ENCODE measurements around the gene ZNF687.

ZNF687 gene

DNA sequence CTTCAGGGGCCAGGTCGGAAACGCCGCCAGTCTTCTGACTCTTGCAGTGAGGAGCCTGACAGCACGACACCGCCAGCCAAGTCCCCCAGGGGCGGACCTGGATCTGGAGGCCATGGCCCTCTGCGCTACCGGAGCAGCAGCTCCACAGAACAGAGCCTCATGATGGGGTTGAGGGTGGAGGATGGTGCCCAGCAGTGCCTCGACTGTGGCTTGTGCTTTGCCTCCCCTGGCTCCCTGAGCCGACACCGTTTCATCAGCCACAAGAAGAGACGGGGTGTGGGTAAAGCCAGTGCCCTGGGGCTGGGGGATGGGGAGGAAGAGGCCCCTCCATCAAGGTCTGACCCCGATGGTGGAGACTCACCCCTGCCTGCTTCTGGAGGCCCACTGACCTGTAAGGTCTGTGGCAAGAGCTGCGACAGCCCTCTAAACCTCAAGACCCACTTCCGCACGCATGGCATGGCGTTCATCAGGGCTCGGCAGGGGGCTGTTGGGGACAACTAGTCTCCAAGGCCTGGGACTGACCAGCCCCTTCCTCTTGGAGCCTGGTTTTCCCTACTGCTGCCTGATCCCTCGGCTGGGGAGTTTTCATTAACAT lies 8.7 kb downstream of the ZNF687 start:
- no peak for TF ChIP-seq ZFP30 (CRISPR knock-in tag; IDR thresholded peaks at IDR 0.05)
- TF ChIP-seq ZFP3 (CRISPR knock-in tag; IDR thresholded peaks at IDR 0.05), result no peak
- TF ChIP-seq ZC3H10 (CRISPR knock-in tag; IDR thresholded peaks at IDR 0.05), result no peak
- no peak for TF ChIP-seq OSR1 (CRISPR knock-in tag; IDR thresholded peaks at IDR 0.05)
- no peak for TF ChIP-seq TCF4 (CRISPR knock-in tag; IDR thresholded peaks at IDR 0.05; ENCODE audit: borderline replicate concordance)
- TF ChIP-seq BACH2 (CRISPR knock-in tag; IDR thresholded peaks at IDR 0.05; ENCODE audit: borderline replicate concordance), result no peak
- TF ChIP-seq ISL1 (CRISPR knock-in tag; IDR thresholded peaks at IDR 0.05), result no peak
- no peak for TF ChIP-seq ARNTL (CRISPR knock-in tag; IDR thresholded peaks at IDR 0.05; ENCODE audit: borderline replicate concordance, low read depth)
- TF ChIP-seq, protein P1, sequence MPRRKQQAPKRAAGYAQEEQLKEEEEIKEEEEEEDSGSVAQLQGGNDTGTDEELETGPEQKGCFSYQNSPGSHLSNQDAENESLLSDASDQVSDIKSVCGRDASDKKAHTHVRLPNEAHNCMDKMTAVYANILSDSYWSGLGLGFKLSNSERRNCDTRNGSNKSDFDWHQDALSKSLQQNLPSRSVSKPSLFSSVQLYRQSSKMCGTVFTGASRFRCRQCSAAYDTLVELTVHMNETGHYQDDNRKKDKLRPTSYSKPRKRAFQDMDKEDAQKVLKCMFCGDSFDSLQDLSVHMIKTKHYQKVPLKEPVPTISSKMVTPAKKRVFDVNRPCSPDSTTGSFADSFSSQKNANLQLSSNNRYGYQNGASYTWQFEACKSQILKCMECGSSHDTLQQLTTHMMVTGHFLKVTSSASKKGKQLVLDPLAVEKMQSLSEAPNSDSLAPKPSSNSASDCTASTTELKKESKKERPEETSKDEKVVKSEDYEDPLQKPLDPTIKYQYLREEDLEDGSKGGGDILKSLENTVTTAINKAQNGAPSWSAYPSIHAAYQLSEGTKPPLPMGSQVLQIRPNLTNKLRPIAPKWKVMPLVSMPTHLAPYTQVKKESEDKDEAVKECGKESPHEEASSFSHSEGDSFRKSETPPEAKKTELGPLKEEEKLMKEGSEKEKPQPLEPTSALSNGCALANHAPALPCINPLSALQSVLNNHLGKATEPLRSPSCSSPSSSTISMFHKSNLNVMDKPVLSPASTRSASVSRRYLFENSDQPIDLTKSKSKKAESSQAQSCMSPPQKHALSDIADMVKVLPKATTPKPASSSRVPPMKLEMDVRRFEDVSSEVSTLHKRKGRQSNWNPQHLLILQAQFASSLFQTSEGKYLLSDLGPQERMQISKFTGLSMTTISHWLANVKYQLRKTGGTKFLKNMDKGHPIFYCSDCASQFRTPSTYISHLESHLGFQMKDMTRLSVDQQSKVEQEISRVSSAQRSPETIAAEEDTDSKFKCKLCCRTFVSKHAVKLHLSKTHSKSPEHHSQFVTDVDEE (CRISPR knock-in tag; IDR thresholded peaks at IDR 0.05), result no peak
- TF ChIP-seq, protein P2, sequence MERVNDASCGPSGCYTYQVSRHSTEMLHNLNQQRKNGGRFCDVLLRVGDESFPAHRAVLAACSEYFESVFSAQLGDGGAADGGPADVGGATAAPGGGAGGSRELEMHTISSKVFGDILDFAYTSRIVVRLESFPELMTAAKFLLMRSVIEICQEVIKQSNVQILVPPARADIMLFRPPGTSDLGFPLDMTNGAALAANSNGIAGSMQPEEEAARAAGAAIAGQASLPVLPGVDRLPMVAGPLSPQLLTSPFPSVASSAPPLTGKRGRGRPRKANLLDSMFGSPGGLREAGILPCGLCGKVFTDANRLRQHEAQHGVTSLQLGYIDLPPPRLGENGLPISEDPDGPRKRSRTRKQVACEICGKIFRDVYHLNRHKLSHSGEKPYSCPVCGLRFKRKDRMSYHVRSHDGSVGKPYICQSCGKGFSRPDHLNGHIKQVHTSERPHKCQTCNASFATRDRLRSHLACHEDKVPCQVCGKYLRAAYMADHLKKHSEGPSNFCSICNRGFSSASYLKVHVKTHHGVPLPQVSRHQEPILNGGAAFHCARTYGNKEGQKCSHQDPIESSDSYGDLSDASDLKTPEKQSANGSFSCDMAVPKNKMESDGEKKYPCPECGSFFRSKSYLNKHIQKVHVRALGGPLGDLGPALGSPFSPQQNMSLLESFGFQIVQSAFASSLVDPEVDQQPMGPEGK (CRISPR knock-in tag; IDR thresholded peaks at IDR 0.05; ENCODE audit: borderline replicate concordance), result no peak
- no peak for ATAC-seq

DNA sequence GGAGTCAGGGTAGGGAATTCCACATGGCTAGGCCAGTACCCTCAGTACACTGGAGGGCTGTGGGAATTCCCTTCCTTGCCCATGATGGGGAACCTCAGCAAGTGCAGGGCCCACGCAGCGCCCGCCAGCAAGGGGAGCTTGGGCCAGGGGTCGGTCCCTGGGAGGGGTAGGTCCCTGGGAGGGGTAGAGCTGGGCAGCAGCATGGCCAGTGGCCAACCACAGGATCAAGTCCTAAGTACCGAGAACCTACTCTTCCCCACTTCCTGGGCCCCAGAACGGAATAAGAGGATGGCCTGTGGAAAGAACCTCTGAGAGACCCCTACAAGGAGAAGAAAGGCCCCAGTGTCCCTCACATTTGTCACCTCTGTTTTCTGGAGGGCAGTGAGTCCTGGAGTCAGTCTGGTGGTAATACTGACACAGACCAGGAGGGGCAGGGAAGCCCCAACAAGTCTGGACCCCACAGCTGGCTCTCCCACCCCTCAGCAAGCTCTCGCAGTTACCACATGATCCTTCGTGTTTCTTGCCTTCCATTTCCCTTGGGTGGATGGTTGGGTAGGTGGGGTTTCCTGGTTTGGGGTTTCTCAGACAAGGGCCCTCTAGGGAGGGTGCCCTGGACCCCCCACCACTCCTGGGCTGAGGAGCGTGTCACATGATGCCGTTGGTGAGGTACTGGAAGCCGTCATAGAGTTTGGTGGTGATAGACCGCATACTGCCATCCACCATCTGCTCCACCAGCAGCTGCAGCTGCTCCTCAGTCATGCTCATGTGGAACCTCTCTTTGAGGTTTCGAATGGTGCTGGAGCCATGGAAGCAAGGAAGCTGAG lies 10.3 kb downstream of the ZNF687 start:
- peak; percentile 13; the same call in 2 of the 3 replicates for ATAC-seq
- TF ChIP-seq ZC3H10 (CRISPR knock-in tag; IDR thresholded peaks at IDR 0.05), result 0 out of 2 replicates have a peak, but pooled peaks have one; percentile 21
- no peak for TF ChIP-seq ZNF8 (CRISPR knock-in tag; IDR thresholded peaks at IDR 0.05)

DNA sequence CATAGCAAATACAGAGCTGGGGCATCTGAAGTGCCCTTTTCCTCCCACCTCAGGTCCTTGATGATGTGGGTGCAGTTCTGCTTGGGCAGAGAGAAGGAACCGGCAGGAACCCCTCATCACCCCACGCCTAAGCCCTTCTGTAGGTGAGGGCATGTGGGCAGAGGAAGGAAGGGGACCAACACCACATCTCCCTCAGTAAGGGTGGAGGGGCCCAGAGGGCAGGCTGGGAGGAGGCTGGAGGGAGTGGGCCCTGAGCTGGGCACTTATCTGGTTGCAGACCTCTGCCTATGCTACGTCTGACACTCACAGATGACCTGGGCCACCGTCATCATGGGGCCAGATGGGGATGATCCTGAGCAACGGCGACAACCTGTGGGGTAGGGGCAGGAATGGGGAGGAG lies 11.0 kb downstream of the ZNF687 start:
- ATAC-seq, result peak; percentile 2; the same call in 2 of the 3 replicates

More for the DNA sequence above, 11.0 kb downstream of the ZNF687 start:
- TF ChIP-seq OSR1 (CRISPR knock-in tag; IDR thresholded peaks at IDR 0.05) (no peak), ZNF70 (CRISPR knock-in tag; IDR thresholded peaks at IDR 0.05) (no peak), ESRRG (CRISPR knock-in tag; IDR thresholded peaks at IDR 0.05) (no peak), ARNTL (CRISPR knock-in tag; IDR thresholded peaks at IDR 0.05; ENCODE audit: borderline replicate concordance, low read depth) (no peak), PPARA (CRISPR knock-in tag; IDR thresholded peaks at IDR 0.05; ENCODE audit: borderline replicate concordance) (no peak), ZNF565 (CRISPR knock-in tag; conservative IDR thresholded peaks at IDR 0.05; ENCODE audit: low read depth) (no peak), ZFP3 (CRISPR knock-in tag; IDR thresholded peaks at IDR 0.05) (no peak), TOX (CRISPR knock-in tag; IDR thresholded peaks at IDR 0.05; ENCODE audit: borderline replicate concordance) (no peak), ZC3H10 (CRISPR knock-in tag; IDR thresholded peaks at IDR 0.05) (no peak), ZNF8 (CRISPR knock-in tag; IDR thresholded peaks at IDR 0.05) (no peak), ZFP30 (CRISPR knock-in tag; IDR thresholded peaks at IDR 0.05) (no peak), CSDC2 (CRISPR knock-in tag; IDR thresholded peaks at IDR 0.05) (no peak), RARB (CRISPR knock-in tag; IDR thresholded peaks at IDR 0.05) (no peak), GLIS3 (CRISPR knock-in tag; IDR thresholded peaks at IDR 0.05) (no peak), ISL1 (CRISPR knock-in tag; IDR thresholded peaks at IDR 0.05) (no peak)
- TF ChIP-seq, protein P3, sequence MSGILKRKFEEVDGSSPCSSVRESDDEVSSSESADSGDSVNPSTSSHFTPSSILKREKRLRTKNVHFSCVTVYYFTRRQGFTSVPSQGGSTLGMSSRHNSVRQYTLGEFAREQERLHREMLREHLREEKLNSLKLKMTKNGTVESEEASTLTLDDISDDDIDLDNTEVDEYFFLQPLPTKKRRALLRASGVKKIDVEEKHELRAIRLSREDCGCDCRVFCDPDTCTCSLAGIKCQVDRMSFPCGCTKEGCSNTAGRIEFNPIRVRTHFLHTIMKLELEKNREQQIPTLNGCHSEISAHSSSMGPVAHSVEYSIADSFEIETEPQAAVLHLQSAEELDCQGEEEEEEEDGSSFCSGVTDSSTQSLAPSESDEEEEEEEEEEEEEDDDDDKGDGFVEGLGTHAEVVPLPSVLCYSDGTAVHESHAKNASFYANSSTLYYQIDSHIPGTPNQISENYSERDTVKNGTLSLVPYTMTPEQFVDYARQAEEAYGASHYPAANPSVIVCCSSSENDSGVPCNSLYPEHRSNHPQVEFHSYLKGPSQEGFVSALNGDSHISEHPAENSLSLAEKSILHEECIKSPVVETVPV (CRISPR knock-in tag; IDR thresholded peaks at IDR 0.05), result no peak
- TF ChIP-seq, protein P4, sequence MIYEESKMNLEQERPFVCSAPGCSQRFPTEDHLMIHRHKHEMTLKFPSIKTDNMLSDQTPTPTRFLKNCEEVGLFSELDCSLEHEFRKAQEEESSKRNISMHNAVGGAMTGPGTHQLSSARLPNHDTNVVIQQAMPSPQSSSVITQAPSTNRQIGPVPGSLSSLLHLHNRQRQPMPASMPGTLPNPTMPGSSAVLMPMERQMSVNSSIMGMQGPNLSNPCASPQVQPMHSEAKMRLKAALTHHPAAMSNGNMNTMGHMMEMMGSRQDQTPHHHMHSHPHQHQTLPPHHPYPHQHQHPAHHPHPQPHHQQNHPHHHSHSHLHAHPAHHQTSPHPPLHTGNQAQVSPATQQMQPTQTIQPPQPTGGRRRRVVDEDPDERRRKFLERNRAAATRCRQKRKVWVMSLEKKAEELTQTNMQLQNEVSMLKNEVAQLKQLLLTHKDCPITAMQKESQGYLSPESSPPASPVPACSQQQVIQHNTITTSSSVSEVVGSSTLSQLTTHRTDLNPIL (CRISPR knock-in tag; IDR thresholded peaks at IDR 0.05; ENCODE audit: low read depth), result no peak
- TF ChIP-seq, protein P1 (CRISPR knock-in tag; IDR thresholded peaks at IDR 0.05), result no peak
- TF ChIP-seq, protein P2 (CRISPR knock-in tag; IDR thresholded peaks at IDR 0.05; ENCODE audit: borderline replicate concordance), result no peak
- TF ChIP-seq, protein P5, sequence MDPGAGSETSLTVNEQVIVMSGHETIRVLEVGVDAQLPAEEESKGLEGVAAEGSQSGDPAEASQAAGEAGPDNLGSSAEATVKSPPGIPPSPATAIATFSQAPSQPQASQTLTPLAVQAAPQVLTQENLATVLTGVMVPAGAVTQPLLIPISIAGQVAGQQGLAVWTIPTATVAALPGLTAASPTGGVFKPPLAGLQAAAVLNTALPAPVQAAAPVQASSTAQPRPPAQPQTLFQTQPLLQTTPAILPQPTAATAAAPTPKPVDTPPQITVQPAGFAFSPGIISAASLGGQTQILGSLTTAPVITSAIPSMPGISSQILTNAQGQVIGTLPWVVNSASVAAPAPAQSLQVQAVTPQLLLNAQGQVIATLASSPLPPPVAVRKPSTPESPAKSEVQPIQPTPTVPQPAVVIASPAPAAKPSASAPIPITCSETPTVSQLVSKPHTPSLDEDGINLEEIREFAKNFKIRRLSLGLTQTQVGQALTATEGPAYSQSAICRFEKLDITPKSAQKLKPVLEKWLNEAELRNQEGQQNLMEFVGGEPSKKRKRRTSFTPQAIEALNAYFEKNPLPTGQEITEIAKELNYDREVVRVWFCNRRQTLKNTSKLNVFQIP (CRISPR knock-in tag; IDR thresholded peaks at IDR 0.05; ENCODE audit: borderline replicate concordance, low read depth), result no peak
